ENCODE results near the gene SFTPD.

DNA sequence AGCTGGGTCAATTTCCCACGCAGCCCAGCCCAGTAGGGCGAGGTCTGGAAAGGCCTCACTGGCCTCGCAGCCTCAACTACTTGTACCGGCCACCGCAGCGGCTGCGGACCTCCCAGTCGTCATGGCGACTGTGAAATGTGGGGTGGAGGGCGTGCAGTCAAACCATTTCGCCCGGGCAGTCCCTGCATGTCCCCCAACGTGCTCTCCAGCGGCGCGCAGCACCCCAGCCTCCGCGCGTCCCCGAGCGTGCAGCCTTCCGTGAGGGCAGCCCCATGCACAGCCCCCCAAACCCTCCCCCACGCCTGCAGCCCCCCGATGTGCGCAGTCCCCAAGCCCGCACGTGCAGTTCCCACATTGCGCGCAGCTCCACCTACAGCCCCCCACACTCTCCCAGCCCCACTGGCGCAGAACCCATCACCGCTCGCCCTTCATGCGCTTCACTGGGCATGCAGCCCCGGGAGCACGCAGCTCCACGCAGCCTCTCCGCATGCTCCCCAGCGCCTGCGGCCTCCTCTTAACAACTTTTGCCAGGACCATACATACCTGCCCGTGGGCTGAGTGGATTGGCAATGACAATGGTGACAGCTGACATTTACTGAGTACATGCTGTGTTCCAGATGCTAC is 34.5 kb upstream of the SFTPD start:
- TF ChIP-seq POLR2A (IDR thresholded peaks at IDR 0.05) = no peak
- TF ChIP-seq, protein P1, sequence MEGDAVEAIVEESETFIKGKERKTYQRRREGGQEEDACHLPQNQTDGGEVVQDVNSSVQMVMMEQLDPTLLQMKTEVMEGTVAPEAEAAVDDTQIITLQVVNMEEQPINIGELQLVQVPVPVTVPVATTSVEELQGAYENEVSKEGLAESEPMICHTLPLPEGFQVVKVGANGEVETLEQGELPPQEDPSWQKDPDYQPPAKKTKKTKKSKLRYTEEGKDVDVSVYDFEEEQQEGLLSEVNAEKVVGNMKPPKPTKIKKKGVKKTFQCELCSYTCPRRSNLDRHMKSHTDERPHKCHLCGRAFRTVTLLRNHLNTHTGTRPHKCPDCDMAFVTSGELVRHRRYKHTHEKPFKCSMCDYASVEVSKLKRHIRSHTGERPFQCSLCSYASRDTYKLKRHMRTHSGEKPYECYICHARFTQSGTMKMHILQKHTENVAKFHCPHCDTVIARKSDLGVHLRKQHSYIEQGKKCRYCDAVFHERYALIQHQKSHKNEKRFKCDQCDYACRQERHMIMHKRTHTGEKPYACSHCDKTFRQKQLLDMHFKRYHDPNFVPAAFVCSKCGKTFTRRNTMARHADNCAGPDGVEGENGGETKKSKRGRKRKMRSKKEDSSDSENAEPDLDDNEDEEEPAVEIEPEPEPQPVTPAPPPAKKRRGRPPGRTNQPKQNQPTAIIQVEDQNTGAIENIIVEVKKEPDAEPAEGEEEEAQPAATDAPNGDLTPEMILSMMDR (IDR thresholded peaks at IDR 0.05) = no peak
- no peak for TF ChIP-seq POLR2AphosphoS5 (IDR thresholded peaks at IDR 0.05)
